NCI-H2029 treated with DMSO at 0.1 percent for 48 hours (cell line): ENCODE data around the gene SSBP2.
"Not testable (repeated sequence)": the region's sequence is repeated elsewhere in the genome, so short reads cannot be mapped to it uniquely, and the experiment has no call there.

ENCODE experiments used
- DNase-seq: peaks from one replicate; lab custom pipeline; 2025; lab: John Stamatoyannopoulos, UW

The SSBP2 gene

GRCh38 chr5:81729276-81729675, 21.6 kb downstream of the SSBP2 start:
- DNase-seq: no peak

- DNase-seq: no peak
Observed at GRCh38 chr5:81728301-81728700, 22.6 kb downstream of the SSBP2 start.

GRCh38 chr5:81726297-81726696, 24.6 kb downstream of the SSBP2 start:
- DNase-seq: no peak

GRCh38 chr5:81724571-81724970, 26.3 kb downstream of the SSBP2 start:
- no peak for DNase-seq

- no peak for DNase-seq
Observed at GRCh38 chr5:81724108-81724507, 26.8 kb downstream of the SSBP2 start.

GRCh38 chr5:81721049-81721448, 29.8 kb downstream of the SSBP2 start:
- no peak for DNase-seq

GRCh38 chr5:81719743-81720345, 31.1 kb downstream of the SSBP2 start:
- no peak for DNase-seq

GRCh38 chr5:81718300-81718699, 32.6 kb downstream of the SSBP2 start:
- no peak for DNase-seq

GRCh38 chr5:81717860-81718259, 33.0 kb downstream of the SSBP2 start:
- DNase-seq: no peak

GRCh38 chr5:81717226-81717625, 33.7 kb downstream of the SSBP2 start:
- no peak for DNase-seq

- not testable (repeated sequence) for DNase-seq
Observed at GRCh38 chr5:81714076-81714475, 36.8 kb downstream of the SSBP2 start.

GRCh38 chr5:81708889-81709288, 42.0 kb downstream of the SSBP2 start:
- DNase-seq: no peak

- DNase-seq: no peak
Observed at GRCh38 chr5:81703840-81704239, 47.1 kb downstream of the SSBP2 start.

GRCh38 chr5:81700166-81700565, 50.7 kb downstream of the SSBP2 start:
- DNase-seq: no peak

- no peak for DNase-seq
Observed at GRCh38 chr5:81698813-81699212, 52.1 kb downstream of the SSBP2 start.

- no peak for DNase-seq
Observed at GRCh38 chr5:81696418-81697397, 54.2 kb downstream of the SSBP2 start.

GRCh38 chr5:81694726-81695125, 56.2 kb downstream of the SSBP2 start:
- no peak for DNase-seq

GRCh38 chr5:81688215-81688614, 62.7 kb downstream of the SSBP2 start:
- no peak for DNase-seq

- no peak for DNase-seq
Observed at GRCh38 chr5:81687292-81687691, 63.6 kb downstream of the SSBP2 start.

GRCh38 chr5:81685471-81685870, 65.4 kb downstream of the SSBP2 start:
- DNase-seq: no peak

GRCh38 chr5:81679885-81680284, 71.0 kb downstream of the SSBP2 start:
- no peak for DNase-seq

- DNase-seq: no peak
Observed at GRCh38 chr5:81675420-81675819, 75.5 kb downstream of the SSBP2 start.

- peak; percentile 21 for DNase-seq
Observed at GRCh38 chr5:81665795-81666194, 85.1 kb downstream of the SSBP2 start.
